ENCODE data around the gene WFDC2.

Gene WFDC2

DNA sequence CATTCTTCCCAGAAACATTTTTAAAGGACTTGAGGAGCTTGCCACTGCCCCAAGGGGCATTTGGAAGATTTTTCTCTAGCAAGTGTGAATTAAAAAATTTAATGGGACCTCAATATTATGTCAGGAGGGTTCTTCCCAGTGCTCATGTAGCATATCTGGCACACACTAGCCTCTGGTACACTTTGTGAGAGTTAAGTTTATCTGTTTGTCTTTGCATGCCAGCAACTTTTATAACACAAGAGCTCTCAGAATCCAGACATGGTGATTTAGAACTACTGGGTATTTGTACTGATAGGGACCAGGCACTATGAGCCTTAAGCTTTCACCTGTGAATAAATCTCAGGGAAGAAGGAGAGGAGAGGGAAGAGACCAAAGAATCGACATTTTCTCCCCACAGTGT, 33.0 kb downstream of the WFDC2 start:
- no peak for DNase-seq
- Histone ChIP-seq H3K9me3 (no peaks in the 10 kb centered on the region), H3K36me3 (no peaks in the 10 kb centered on the region), H3K27ac (no peak overlapping the region), H3K4me3 (no peak overlapping the region), H3K27me3 (peaks cover 0 to 38% of the 10 kb centered on the region in 2 donors), H3K4me1 (no peaks in the 10 kb centered on the region)
- TF ChIP-seq, protein P1, sequence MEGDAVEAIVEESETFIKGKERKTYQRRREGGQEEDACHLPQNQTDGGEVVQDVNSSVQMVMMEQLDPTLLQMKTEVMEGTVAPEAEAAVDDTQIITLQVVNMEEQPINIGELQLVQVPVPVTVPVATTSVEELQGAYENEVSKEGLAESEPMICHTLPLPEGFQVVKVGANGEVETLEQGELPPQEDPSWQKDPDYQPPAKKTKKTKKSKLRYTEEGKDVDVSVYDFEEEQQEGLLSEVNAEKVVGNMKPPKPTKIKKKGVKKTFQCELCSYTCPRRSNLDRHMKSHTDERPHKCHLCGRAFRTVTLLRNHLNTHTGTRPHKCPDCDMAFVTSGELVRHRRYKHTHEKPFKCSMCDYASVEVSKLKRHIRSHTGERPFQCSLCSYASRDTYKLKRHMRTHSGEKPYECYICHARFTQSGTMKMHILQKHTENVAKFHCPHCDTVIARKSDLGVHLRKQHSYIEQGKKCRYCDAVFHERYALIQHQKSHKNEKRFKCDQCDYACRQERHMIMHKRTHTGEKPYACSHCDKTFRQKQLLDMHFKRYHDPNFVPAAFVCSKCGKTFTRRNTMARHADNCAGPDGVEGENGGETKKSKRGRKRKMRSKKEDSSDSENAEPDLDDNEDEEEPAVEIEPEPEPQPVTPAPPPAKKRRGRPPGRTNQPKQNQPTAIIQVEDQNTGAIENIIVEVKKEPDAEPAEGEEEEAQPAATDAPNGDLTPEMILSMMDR (IDR thresholded peaks at IDR 0.05): no peak
- intact Hi-C loops (cut with DNase I; ENCODE audit: low total_unique reads): no loop called here

DNA sequence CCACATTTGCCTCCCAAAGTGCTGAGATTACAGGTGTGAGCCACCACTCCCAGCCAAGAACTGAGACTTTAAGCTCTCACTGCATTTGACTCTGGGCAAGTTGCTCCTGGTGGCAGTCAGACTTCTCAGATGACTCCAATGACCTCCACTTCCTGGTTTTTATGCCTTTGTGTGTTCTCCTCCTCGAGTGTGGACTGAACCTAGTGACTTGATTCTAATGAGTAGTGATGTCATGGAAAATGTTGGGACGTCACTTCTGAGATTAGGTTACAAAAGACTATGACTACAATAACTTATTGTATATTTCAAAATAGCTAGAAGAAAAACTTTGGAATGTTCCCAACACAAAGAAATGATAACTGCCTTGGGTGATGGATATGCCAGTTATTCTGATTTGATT, 33.9 kb downstream of the WFDC2 start:
- no peaks in the 10 kb centered on the region for H3K36me3 ChIP-seq
- peaks cover 0 to 32% of the 10 kb centered on the region in 2 donors for H3K27me3 ChIP-seq
- no peaks in the 10 kb centered on the region for H3K9me3 ChIP-seq
- H3K27ac ChIP-seq: no peak overlapping the region
- H3K4me1 ChIP-seq: no peaks in the 10 kb centered on the region
- TF ChIP-seq, protein P1 (IDR thresholded peaks at IDR 0.05): no peak
- no peak for DNase-seq
- intact Hi-C loops (cut with DNase I; ENCODE audit: low total_unique reads): no loop called here
- no peak overlapping the region for H3K4me3 ChIP-seq

DNA sequence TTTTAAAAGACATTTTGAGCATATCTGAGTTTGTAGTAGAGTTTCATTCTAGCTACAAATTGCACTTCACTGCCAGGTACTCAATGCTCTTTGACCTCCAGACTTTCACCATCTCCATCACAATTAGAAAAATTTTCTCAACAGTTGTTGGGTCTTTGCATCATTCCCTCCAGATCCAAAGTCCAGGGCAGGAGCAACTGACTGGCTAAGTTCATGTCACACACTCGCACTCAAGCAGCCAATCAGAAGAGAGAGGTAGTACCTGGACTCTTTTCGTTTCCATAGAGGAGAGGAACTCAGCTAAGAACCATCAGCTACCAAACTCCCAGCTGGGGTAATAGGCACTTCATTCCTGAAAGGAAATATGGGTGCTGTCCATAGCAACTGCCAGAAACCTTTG, 36.8 kb downstream of the WFDC2 start:
- no peak for DNase-seq
- Histone ChIP-seq H3K27me3 (peaks cover 0 to 10% of the 10 kb centered on the region in 2 donors), H3K9me3 (no peaks in the 10 kb centered on the region), H3K36me3 (no peaks in the 10 kb centered on the region), H3K27ac (no peak overlapping the region), H3K4me3 (no peak overlapping the region), H3K4me1 (no peaks in the 10 kb centered on the region)
- TF ChIP-seq, protein P1 (IDR thresholded peaks at IDR 0.05): no peak
- intact Hi-C loops (cut with DNase I; ENCODE audit: low total_unique reads): no loop called here

DNA sequence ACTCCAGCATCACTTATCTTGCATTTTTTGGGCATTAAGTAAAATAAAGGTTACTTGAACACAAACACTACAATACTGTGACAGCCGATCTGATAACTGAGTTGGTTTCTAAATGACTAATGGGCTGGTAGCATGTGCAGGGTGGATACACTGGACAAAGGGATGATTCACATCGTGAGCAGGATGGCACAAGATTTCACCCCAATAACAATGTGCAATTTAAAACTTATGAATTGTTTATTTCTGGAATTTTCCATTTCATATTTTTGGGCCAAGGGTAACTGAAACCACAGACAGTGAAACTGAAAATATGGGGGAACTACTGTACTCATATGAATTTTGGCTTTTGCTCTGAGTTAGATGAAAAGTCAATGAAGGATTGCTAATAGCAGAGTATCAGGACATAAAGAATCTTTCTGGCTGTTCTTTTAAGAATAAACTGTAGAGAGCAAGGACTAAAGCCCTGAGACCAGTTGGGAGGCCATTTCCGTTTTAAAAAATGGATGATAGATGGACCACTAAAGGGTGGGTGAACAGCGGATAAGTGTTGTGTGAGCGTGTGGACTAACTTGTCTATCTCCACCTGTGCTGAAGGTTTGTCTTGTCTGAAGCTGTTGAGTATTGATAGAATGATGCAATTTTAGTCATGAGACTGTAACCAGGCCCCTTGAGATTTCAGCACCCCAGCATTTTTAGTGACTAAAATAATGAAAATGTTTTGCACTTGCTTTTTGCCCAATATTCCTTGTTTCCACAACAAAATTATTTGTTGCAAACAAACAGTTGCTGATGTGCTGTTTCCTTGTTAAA, 37.7 kb downstream of the WFDC2 start:
- TF ChIP-seq, protein P1 (IDR thresholded peaks at IDR 0.05): no peak
- peaks cover 0 to 8% of the 10 kb centered on the region in 2 donors for H3K27me3 ChIP-seq
- no peaks in the 10 kb centered on the region for H3K4me1 ChIP-seq
- intact Hi-C loops (cut with DNase I; ENCODE audit: low total_unique reads): no loop called here
- H3K27ac ChIP-seq: no peak overlapping the region
- DNase-seq: no peak
- no peaks in the 10 kb centered on the region for H3K36me3 ChIP-seq
- H3K9me3 ChIP-seq: no peaks in the 10 kb centered on the region
- no peak overlapping the region for H3K4me3 ChIP-seq

DNA sequence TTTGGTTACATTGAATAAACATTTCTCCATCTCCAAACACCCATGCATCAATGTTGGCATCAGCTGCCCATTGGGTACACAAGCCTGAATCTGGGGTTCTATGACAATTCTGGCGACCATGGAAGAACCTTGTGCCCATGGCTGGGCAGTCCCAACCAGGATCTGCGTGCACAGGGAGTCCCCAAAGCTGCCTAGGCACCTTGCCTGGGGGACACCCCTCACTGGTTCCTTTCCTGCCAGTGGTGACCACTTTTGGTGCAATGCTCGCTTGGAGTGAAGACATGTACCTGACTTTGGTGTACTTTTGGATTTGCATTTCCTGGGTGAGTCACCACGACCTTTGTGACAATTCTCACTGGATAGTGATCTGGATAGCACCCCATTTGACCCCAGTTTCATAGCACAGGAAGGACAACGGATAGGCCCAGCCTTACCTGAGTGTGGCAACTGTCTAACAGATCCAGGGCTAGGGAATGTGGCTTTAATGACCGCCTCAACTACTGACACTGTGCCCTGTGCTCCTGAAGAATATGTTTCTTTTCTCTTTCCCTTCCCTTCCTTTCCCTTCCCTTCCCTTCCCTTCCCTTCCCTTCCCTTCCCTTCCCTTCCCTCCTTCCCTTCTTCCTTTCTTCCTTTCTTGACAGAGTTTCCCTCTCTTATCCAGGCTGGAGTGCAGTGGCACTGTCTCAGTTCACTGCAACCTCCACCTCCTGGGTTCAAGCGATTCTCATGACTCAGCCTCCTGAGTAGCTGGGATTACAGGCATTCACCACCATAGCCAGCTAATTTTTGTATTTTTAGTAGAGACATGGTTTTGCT, 38.7 kb downstream of the WFDC2 start:
- intact Hi-C loops (cut with DNase I; ENCODE audit: low total_unique reads): no loop called here
- no peak for DNase-seq
- TF ChIP-seq, protein P1 (IDR thresholded peaks at IDR 0.05): no peak
- H3K27ac ChIP-seq: no peak overlapping the region
- no peaks in the 10 kb centered on the region for H3K4me1 ChIP-seq
- H3K4me3 ChIP-seq: no peak overlapping the region
- peaks cover 0 to 8% of the 10 kb centered on the region in 2 donors for H3K27me3 ChIP-seq
- H3K36me3 ChIP-seq: no peaks in the 10 kb centered on the region
- no peaks in the 10 kb centered on the region for H3K9me3 ChIP-seq

Measured in tibial artery (tissue), 4 donors.